ENCODE results near the gene ADAMTSL2.

DNA sequence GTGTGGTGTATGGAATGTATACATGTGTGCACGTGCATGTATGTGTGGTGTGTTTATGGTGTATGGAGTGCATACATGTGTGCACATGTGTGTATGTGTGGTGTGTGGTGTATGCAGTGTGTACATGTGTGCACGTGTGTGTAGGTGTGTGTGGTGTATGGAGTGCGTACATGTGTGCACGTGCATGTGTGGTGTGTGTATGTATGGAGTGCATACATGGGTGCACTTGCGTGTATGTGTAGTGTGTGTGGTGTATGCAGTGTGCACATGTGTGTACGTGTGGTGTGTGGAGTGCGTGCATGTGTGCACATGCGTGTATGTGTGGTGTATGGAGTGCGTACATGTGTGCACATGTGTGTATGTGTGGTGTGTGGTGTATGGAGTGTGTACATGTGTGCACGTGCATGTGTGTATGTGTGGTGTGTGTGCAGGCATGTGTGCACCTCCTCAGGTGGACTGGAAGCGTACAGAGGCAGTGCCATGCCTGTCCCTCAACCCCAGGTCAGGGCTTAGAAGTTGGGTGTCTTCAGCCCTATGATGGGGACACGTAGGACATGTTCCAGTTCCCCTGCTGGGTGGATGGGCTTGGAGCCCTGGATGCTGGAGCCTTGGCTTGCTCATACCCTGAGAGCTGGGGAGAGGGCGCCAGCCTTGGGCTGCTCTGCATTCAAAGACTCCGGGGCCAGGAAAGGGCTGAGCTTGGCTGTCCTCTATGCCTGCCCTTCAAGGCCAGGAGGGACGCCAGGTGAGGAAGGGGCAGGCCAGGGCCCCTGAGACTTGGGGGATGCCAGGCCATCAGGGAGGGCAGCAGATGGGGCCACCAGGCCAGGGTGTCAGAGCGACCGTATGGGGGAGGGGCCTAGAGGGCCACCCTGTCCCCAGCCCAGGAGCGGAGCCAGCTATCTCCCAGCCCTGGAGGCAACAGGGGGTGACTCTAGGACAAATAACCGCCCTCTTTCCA is 22.0 kb upstream of the ADAMTSL2 start:
- TF ChIP-seq OSR1 (CRISPR knock-in tag; IDR thresholded peaks at IDR 0.05): no peak
- no peak for TF ChIP-seq ESRRG (CRISPR knock-in tag; IDR thresholded peaks at IDR 0.05)
- no peak for TF ChIP-seq ZNF8 (CRISPR knock-in tag; IDR thresholded peaks at IDR 0.05)
- TF ChIP-seq, protein P1, sequence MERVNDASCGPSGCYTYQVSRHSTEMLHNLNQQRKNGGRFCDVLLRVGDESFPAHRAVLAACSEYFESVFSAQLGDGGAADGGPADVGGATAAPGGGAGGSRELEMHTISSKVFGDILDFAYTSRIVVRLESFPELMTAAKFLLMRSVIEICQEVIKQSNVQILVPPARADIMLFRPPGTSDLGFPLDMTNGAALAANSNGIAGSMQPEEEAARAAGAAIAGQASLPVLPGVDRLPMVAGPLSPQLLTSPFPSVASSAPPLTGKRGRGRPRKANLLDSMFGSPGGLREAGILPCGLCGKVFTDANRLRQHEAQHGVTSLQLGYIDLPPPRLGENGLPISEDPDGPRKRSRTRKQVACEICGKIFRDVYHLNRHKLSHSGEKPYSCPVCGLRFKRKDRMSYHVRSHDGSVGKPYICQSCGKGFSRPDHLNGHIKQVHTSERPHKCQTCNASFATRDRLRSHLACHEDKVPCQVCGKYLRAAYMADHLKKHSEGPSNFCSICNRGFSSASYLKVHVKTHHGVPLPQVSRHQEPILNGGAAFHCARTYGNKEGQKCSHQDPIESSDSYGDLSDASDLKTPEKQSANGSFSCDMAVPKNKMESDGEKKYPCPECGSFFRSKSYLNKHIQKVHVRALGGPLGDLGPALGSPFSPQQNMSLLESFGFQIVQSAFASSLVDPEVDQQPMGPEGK (CRISPR knock-in tag; IDR thresholded peaks at IDR 0.05; ENCODE audit: borderline replicate concordance): no peak
- no peak for TF ChIP-seq ZFP30 (CRISPR knock-in tag; IDR thresholded peaks at IDR 0.05)
- TF ChIP-seq, protein P2, sequence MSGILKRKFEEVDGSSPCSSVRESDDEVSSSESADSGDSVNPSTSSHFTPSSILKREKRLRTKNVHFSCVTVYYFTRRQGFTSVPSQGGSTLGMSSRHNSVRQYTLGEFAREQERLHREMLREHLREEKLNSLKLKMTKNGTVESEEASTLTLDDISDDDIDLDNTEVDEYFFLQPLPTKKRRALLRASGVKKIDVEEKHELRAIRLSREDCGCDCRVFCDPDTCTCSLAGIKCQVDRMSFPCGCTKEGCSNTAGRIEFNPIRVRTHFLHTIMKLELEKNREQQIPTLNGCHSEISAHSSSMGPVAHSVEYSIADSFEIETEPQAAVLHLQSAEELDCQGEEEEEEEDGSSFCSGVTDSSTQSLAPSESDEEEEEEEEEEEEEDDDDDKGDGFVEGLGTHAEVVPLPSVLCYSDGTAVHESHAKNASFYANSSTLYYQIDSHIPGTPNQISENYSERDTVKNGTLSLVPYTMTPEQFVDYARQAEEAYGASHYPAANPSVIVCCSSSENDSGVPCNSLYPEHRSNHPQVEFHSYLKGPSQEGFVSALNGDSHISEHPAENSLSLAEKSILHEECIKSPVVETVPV (CRISPR knock-in tag; IDR thresholded peaks at IDR 0.05): no peak
- TF ChIP-seq ZC3H10 (CRISPR knock-in tag; IDR thresholded peaks at IDR 0.05): no peak
- TF ChIP-seq SNAI2 (CRISPR knock-in tag; IDR thresholded peaks at IDR 0.05): no peak
- TF ChIP-seq ISL1 (CRISPR knock-in tag; IDR thresholded peaks at IDR 0.05): no peak
- no peak for TF ChIP-seq ARNTL (CRISPR knock-in tag; IDR thresholded peaks at IDR 0.05; ENCODE audit: borderline replicate concordance, low read depth)
- no peak for TF ChIP-seq RARB (CRISPR knock-in tag; IDR thresholded peaks at IDR 0.05)
- TF ChIP-seq TCF4 (CRISPR knock-in tag; IDR thresholded peaks at IDR 0.05; ENCODE audit: borderline replicate concordance): no peak
